ENCODE measurements around the gene VWA2. TPM values are rescaled to one million over a fixed set of nuclear protein-coding genes. Genes with fewer than 3 reads are reported as not detected.

Gene VWA2
- total RNA-seq, 1 donor from 2014 or later, result not detected

DNA sequence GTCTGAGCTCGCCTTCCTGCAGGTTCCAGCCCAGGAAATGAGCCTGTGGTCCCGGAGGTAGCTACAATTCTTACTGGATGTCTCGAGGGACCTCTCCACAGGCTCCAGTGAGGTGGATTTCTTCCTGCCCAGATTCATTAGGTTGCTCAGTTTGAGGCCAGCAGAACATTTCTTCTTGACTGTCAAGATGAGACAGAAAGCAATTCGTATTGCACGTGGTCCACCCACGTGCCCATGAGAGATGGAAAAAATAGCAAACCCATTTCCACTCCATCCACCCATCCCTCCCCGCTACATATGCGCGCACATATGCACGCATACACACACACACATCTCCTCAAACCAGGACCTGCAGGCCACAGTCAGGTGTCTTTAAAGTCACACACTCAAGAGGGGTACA, 68.7 kb downstream of the VWA2 start:
- TF ChIP-seq, protein P1, sequence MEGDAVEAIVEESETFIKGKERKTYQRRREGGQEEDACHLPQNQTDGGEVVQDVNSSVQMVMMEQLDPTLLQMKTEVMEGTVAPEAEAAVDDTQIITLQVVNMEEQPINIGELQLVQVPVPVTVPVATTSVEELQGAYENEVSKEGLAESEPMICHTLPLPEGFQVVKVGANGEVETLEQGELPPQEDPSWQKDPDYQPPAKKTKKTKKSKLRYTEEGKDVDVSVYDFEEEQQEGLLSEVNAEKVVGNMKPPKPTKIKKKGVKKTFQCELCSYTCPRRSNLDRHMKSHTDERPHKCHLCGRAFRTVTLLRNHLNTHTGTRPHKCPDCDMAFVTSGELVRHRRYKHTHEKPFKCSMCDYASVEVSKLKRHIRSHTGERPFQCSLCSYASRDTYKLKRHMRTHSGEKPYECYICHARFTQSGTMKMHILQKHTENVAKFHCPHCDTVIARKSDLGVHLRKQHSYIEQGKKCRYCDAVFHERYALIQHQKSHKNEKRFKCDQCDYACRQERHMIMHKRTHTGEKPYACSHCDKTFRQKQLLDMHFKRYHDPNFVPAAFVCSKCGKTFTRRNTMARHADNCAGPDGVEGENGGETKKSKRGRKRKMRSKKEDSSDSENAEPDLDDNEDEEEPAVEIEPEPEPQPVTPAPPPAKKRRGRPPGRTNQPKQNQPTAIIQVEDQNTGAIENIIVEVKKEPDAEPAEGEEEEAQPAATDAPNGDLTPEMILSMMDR (IDR thresholded peaks at IDR 0.05), result no peak
- no peak for DNase-seq
- Mint-ChIP-seq H3K27me3 (no peaks in the 10 kb centered on the region), H3K4me3 (no peak overlapping the region), H3K4me1 (peaks cover 12% of the 10 kb centered on the region), H3K27ac (no peak overlapping the region), H3K9me3 (no peaks in the 10 kb centered on the region), H3K36me3 (ENCODE audit: low read depth) (no peaks in the 10 kb centered on the region)
- ChIA-PET POLR2A (no interaction called here), CTCF (no interaction called here)
- ATAC-seq (ENCODE audit: low read depth), result no peak
- intact Hi-C loops (cut with micrococcal nuclease), result no loop called here

DNA sequence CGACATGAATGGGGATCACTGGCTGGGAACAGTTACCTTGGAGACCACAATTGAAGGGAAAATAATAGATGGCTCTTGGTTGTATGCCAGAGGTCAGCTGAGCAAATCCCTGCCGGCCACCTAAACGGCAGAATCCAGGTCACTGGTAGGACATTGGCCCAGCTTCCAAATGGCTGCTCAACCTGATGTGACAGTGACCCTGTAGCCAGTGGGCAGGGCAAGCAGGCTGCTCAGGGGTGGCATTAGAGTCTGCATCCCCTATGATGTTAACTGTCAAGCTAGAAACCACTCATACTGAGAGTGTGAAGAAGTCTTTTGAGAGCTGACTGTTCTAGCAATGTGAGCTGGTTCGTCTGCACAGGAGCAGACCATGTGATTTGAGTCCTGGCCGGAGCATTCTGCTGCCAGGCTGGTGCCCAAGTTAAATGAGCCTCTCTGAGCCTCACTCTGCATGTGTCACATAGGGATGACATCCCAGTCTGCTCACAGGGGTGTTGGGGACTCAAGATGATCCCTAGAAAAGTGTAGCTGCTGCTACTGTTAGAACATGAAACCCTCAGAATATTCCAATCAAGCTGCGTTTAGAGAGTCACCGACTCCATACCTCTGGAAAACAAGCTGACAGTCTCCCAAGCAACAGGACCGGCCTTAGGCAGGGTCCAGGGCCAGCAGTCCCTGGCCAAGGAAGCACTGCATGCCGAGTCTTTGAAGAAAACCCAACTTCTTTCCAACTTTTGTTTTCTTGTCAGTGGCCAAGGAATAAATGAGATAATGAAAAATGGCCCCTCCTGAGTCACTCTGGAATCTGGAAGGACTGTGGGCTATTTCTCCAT, 69.7 kb downstream of the VWA2 start:
- CTCF ChIA-PET, result no interaction called here
- TF ChIP-seq, protein P1 (IDR thresholded peaks at IDR 0.05), result no peak
- DNase-seq (no peak), ATAC-seq (ENCODE audit: low read depth) (no peak)
- POLR2A ChIA-PET, result no interaction called here
- Mint-ChIP-seq H3K4me3 (no peak overlapping the region), H3K9me3 (no peaks in the 10 kb centered on the region), H3K27ac (no peak overlapping the region), H3K36me3 (ENCODE audit: low read depth) (no peaks in the 10 kb centered on the region), H3K27me3 (no peaks in the 10 kb centered on the region), H3K4me1 (peaks cover 9% of the 10 kb centered on the region)
- intact Hi-C loops (cut with micrococcal nuclease), result no loop called here

DNA sequence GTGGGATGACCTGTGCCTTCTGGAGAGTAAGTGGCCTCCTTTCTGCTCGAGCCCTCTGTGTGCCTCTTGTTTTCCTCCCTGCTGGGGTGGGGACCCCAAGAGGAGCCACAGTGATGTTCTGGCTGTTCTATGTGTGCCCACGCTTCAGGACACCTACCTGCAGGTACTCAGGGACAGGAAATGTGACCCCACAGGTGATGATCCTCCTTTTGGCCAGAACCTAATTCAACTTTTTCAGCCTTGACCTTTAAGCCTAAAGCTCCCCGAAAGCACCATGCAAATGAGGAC, 70.3 kb downstream of the VWA2 start:
- TF ChIP-seq, protein P1 (IDR thresholded peaks at IDR 0.05), result no peak
- ChIA-PET CTCF (no interaction called here), POLR2A (no interaction called here)
- no peak for DNase-seq
- H3K36me3 Mint-ChIP-seq (ENCODE audit: low read depth), result no peaks in the 10 kb centered on the region
- no peak overlapping the region for H3K27ac Mint-ChIP-seq
- H3K4me1 Mint-ChIP-seq, result peaks cover 4% of the 10 kb centered on the region
- H3K4me3 Mint-ChIP-seq, result no peak overlapping the region
- ATAC-seq (ENCODE audit: low read depth), result no peak
- no peaks in the 10 kb centered on the region for H3K9me3 Mint-ChIP-seq
- intact Hi-C loops (cut with micrococcal nuclease), result no loop called here
- H3K27me3 Mint-ChIP-seq, result no peaks in the 10 kb centered on the region

DNA sequence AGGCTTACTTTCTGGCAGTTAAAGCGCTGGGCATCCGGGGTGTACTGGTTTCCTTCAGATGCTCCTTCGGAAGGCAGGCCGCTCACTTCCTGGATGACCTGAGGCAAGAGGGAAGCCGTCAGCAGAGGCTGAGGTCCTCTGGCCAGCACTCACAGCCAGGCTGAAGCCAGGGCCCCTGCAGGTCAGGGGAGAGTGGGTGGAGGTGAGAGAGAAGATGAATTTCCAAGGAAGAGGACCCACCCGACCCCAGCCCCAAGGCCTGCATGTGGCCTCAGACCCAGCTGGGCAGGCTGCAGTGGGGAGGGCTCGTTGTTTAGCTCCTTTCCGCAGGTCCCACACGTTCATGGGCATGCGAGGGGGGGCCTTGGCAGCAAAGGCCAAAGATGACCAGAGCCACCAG, 71.3 kb downstream of the VWA2 start:
- ATAC-seq (ENCODE audit: low read depth) (no peak), DNase-seq (no peak)
- TF ChIP-seq, protein P1 (IDR thresholded peaks at IDR 0.05), result no peak
- no peaks in the 10 kb centered on the region for H3K4me1 Mint-ChIP-seq
- H3K36me3 Mint-ChIP-seq (ENCODE audit: low read depth), result no peaks in the 10 kb centered on the region
- CTCF ChIA-PET, result no interaction called here
- no peaks in the 10 kb centered on the region for H3K9me3 Mint-ChIP-seq
- intact Hi-C loops (cut with micrococcal nuclease), result no loop called here
- H3K4me3 Mint-ChIP-seq, result no peak overlapping the region
- no peak overlapping the region for H3K27ac Mint-ChIP-seq
- POLR2A ChIA-PET, result no interaction called here
- H3K27me3 Mint-ChIP-seq, result no peaks in the 10 kb centered on the region

DNA sequence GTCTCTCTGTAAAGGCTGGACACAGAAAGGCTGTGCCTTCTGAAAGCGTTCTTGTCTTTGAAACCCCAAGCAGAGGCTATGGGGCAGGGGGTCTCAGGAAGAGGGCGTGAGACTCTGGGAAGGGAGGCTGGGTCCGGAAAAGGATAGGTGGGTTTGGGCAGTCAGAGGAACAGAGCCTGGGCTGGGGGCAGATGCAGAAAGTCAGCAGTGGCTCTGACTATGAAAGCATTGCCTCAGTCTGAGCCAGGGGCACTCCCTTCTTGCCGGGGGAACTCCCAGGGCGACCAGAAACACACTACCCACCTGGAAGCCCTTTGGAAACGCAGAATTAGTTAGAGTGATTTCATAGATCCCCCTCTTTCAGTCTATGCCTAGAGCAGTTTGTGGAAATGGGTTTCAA, 72.0 kb downstream of the VWA2 start:
- Mint-ChIP-seq H3K36me3 (ENCODE audit: low read depth) (no peaks in the 10 kb centered on the region), H3K27me3 (no peaks in the 10 kb centered on the region), H3K4me3 (no peak overlapping the region), H3K4me1 (no peaks in the 10 kb centered on the region), H3K27ac (no peak overlapping the region), H3K9me3 (no peaks in the 10 kb centered on the region)
- intact Hi-C loops (cut with micrococcal nuclease), result no loop called here
- CTCF ChIA-PET, result no interaction called here
- TF ChIP-seq, protein P1 (IDR thresholded peaks at IDR 0.05), result no peak
- POLR2A ChIA-PET, result no interaction called here
- ATAC-seq (ENCODE audit: low read depth) (no peak), DNase-seq (no peak)

Measured in activated B cell treated with CpG ODN at 0.5 μM for 24 hours (primary cell).